Activated naive CD8-positive, alpha-beta T cell treated with anti-CD3 and anti-CD28 coated beads for 36 hours (primary cell): Measurements from ENCODE around the gene ULBP2. TPM values are rescaled to one million over a fixed set of nuclear protein-coding genes. Genes with fewer than 3 reads are reported as not detected.

ENCODE experiments used
- DNase-seq: peaks from one replicate; pipeline ENCODE4 v3.0.0; 2021
- H3K27ac Mint-ChIP-seq: one replicate; pipeline ENCODE4 v1.8.0; 2022; ENCODE audit warnings: mild to moderate bottlenecking, moderate library complexity, mixed read lengths
- H3K27me3 Mint-ChIP-seq: one replicate; pipeline ENCODE4 v1.8.0; 2022; ENCODE audit warnings: mild to moderate bottlenecking, mixed read lengths
- H3K36me3 Mint-ChIP-seq: one replicate; pipeline ENCODE4 v1.8.0; 2021; ENCODE audit warnings: mild to moderate bottlenecking, mixed read lengths
- H3K4me1 Mint-ChIP-seq: one replicate; pipeline ENCODE4 v1.8.0; 2021; ENCODE audit warnings: mixed read lengths
- H3K4me3 Mint-ChIP-seq: one replicate; pipeline ENCODE4 v1.8.0; 2022; ENCODE audit warnings: mild to moderate bottlenecking, moderate library complexity, mixed read lengths
- H3K9me3 Mint-ChIP-seq: one replicate; pipeline ENCODE4 v1.8.0; 2022; ENCODE audit warnings: mixed read lengths
- total RNA-seq, 2 experiments: library from RNA; stranded (reverse); gene quantifications; one replicate each; pipeline ENCODE4 v1.2.3, GENCODE V29; 2021

Gene ULBP2, protein sequence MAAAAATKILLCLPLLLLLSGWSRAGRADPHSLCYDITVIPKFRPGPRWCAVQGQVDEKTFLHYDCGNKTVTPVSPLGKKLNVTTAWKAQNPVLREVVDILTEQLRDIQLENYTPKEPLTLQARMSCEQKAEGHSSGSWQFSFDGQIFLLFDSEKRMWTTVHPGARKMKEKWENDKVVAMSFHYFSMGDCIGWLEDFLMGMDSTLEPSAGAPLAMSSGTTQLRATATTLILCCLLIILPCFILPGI
- under 1 TPM; 0.43 to 0.62 TPM for total RNA-seq

DNA sequence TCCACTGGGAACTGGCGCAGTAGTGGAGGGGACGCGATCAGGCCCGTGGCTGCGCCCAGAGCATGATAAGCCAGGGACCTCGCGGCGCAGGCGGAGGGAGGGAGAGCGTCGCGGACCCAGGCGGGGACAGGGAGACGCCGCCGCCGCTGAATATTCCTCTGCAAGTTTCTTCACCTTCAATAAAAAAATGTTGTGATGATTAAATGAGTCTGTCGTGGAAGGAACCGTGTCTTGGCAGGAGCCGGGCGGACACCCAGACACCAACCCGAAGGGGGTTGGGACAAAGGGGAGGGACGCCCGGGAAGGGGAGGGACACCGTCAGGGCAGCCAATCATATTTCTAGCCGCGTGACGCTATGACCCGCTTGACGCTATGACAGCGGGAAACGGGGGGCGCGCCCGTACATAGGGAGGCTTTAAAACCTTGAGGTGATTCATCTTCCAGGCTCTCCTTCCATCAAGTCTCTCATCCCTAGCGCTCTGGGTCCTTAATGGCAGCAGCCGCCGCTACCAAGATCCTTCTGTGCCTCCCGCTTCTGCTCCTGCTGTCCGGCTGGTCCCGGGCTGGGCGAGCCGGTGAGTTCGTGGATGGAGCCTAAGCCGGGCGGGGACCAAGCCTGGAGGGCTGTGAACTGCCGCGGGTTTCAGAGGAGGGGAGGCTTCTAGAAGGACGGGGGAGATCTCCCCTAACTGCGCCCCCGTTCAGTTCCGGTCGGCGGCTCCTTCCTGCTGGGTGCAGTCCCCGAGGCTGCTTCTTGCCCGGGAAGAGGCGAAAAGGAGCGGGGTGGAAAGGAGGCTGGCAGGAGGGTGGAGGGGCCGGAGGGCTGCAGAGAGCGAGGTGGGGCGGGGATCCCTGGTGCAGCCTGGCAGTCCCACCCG, at the start of gene ULBP2:
ULBP2 (plus strand) TSS at position 432 of the 878 bp plus-strand sequence; CDS start at position 491, 59 bp downstream.
- Mint-ChIP-seq H3K9me3 (no peaks in the 10 kb centered on the region), H3K36me3 (no peaks in the 10 kb centered on the region), H3K4me1 (peaks cover 34% of the 10 kb centered on the region), H3K27ac (peak within 1 kb of the TSS; percentile 63), H3K27me3 (peaks cover 74% of the 10 kb centered on the region), H3K4me3 (peak within 1 kb of the TSS; percentile 84)
- DNase-seq = peak; percentile 86

DNA sequence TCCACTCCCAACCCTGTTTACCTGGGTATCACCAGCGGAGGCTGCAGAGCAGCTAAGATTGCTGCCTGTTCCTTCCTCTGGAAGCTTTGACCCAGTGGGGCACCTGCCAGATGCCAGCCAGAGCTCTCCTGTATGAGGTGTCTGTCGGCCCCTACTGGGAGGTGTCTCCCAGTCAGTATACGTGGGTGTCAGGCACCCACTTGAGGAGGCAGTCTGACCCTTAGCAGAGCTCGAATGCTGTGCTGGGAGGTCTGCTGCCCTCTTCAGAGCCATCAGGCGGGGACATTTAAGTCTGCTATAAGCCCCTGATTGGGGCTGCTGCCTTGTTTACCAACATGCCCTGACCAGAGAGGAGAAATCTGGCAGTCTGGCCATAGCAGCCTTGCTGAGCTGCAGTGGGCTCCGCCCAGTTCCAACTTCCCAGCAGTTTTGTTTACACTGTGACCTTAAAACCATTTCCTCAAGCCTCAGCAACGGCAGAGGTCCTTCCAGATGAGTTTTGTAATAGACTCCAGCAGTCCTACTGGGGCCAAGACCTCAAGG, 46.7 kb upstream of the ULBP2 start:
- no peaks in the 10 kb centered on the region for H3K27me3 Mint-ChIP-seq
- H3K4me3 Mint-ChIP-seq = no peak overlapping the region
- no peak for DNase-seq
- H3K27ac Mint-ChIP-seq = no peak overlapping the region
- H3K9me3 Mint-ChIP-seq = no peaks in the 10 kb centered on the region
- H3K36me3 Mint-ChIP-seq = no peaks in the 10 kb centered on the region
- H3K4me1 Mint-ChIP-seq = peaks cover 11% of the 10 kb centered on the region

DNA sequence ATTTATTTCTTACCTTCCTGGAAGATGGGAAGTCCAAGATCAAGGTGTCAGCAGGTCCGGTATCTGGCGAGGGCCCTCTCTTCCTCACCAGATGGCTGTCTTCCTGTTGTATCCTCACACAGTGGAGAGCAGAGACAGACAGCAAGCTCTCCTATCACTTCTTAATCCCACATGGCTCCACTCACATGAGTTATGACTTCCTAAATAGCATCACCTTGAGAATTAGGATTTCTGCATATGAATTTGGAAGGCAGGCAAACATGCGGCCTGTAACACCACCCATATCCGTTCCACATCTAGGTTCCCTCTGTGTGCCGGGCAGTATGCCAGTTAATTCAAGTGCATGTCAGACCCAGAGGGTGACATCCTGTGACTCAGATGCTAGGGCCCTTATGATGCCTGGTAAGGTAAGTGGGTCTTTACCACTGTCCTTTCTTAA, 46.0 kb upstream of the ULBP2 start:
- Mint-ChIP-seq H3K4me3 (no peak overlapping the region), H3K27me3 (no peaks in the 10 kb centered on the region), H3K4me1 (peaks cover 11% of the 10 kb centered on the region), H3K36me3 (no peaks in the 10 kb centered on the region), H3K9me3 (no peaks in the 10 kb centered on the region), H3K27ac (no peak overlapping the region)
- peak; percentile 33 for DNase-seq

DNA sequence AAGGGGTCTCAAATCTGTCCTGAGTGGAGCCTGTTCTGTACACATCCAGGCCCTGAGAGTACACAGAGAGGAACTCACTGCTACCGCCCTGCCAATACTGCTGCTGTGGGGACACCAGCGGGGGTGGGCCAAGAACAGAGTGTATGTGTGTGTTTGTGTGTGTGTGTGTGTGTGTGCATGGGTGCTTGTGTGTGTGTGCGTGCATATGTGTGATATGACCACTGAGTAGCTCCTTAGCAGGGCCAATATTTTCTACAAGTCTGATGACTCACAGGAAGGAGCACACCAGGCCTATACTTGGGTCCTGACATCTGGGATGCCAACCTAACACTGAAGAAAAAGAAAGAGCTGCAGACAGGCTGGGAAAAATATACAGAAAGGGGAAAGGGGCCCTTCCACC, 45.3 kb upstream of the ULBP2 start:
- Mint-ChIP-seq H3K36me3 (no peaks in the 10 kb centered on the region), H3K9me3 (no peaks in the 10 kb centered on the region), H3K27ac (no peak overlapping the region), H3K4me3 (no peak overlapping the region), H3K27me3 (no peaks in the 10 kb centered on the region), H3K4me1 (peaks cover 11% of the 10 kb centered on the region)
- no peak for DNase-seq

DNA sequence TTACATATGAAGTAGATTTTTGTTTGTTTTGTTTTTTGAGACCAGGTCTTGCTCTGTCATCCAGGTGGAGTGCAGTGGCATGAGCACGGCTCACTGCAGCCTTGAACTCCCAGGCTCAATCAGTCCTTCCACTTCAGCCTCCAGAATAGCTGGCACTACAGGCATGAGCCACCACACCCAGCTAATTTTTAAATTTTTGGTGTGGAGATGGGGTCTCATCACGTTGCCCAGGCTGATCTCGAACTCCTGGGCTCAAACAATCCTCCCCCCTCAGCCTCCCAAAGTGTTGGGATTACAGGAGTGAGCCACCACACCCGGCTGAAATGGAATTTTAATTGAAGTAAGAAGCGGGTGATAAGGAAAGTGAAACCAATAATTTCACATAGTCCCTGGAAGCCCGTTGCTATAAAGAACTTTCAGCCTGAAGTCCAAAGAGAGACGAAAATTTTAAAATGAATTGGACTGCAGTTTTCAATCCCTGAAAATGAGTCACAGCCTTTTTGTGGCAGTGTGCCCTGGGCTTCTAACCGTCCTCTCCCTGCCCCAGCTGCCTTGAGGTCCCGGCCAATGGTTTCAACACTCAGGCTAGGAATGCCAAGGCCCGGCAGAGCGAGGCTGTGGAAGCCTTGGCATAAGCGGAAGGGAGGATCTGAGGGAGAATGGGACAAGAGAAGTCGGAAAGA, 44.7 kb upstream of the ULBP2 start:
- no peak for DNase-seq
- H3K27ac Mint-ChIP-seq = no peak overlapping the region
- H3K27me3 Mint-ChIP-seq = no peaks in the 10 kb centered on the region
- no peaks in the 10 kb centered on the region for H3K9me3 Mint-ChIP-seq
- no peaks in the 10 kb centered on the region for H3K36me3 Mint-ChIP-seq
- peaks cover 11% of the 10 kb centered on the region for H3K4me1 Mint-ChIP-seq
- no peak overlapping the region for H3K4me3 Mint-ChIP-seq

DNA sequence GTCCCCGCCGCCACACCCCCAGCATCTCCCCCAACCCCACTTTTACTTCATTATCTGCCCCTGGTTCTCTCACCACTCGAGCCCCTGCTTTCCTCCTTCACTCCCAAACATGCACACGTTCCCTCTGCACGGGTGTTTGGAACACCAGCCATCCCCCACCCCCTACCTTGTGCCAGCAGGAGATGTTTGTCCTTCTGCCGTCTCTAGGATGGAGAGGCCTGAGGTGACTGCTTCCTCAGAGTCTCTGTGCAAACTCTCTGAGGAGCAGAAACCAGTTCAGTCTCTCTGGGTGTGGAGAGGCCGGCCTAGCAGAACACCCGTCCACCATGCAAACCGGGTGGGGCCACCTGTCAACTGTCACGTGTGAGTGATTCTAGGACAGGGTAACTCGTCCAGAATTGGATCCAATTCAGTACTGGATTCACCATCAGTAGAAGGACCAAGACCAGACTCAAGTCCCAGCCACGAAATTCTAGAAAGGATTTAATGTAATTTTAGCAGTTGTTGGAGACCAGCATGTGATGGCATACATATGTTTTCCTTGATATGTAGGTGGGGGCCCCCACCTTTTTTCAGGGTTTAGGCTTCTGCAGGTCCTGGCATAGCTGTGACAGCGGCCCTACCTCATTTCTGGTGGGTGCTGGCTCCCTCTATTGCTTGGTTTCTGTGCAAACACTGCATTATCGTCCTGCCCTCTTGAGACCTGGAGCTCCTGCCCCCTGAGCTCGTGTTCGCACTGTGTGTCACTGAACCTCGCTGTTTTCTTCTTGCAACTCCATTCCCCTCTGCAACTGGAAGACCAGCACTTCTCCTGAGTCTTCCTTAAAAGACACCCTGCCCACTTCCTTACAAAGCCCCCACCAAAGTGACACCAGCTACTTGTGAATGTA, 43.7 kb upstream of the ULBP2 start, which contains the start of gene RAET1E:
RAET1E (minus strand) TSS at position 259 of the 890 bp plus-strand sequence. CDS start 7,212 bp downstream, outside the sequence.
- H3K27ac Mint-ChIP-seq = no peak within 1 kb of the TSS
- H3K4me1 Mint-ChIP-seq = peaks cover 11% of the 10 kb centered on the region
- H3K27me3 Mint-ChIP-seq = no peaks in the 10 kb centered on the region
- no peak for DNase-seq
- no peak within 1 kb of the TSS for H3K4me3 Mint-ChIP-seq
- no peaks in the 10 kb centered on the region for H3K36me3 Mint-ChIP-seq
- no peaks in the 10 kb centered on the region for H3K9me3 Mint-ChIP-seq

DNA sequence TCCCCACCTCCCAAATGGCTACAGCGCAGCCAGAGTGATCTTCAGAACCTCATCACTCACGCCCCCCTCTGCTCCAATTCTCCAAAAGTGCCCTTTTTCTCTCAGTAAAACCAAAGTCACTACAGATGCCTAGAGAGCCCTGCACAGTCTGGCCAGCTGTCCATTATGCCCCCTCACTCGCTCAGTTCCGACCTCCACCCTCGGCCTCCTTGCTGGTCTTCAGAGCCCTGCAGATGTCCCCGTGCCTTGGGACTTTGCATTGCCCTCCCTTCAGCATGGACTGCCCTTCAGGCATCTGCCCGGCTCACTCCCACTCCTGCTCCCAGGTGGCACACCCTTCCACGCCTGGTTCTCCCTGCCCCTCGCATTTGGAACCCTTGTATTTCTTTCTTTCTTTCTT, 42.8 kb upstream of the ULBP2 start:
- H3K9me3 Mint-ChIP-seq = no peaks in the 10 kb centered on the region
- H3K4me3 Mint-ChIP-seq = no peak overlapping the region
- no peak for DNase-seq
- peaks cover 11% of the 10 kb centered on the region for H3K4me1 Mint-ChIP-seq
- H3K36me3 Mint-ChIP-seq = no peaks in the 10 kb centered on the region
- H3K27me3 Mint-ChIP-seq = peaks cover 4% of the 10 kb centered on the region
- no peak overlapping the region for H3K27ac Mint-ChIP-seq

DNA sequence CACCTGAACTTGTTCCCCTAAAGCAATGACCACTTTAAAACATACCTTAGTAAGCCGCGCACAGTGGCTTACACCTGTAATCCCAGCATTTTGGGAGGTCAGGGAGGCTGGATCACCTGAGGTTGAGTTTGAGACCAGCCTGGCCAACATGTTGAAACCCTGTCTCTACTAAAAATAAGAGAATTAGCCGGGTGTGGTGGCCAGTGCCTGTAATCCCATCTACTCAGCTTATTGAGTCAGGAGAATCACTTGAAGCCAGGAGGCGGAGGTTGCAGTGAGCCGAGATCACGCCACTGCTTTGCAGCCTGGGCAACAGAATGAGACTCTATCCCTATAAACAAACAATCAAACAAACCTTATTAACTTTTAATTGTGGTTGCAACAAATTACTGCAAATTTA, 42.3 kb upstream of the ULBP2 start:
- peaks cover 11% of the 10 kb centered on the region for H3K4me1 Mint-ChIP-seq
- no peaks in the 10 kb centered on the region for H3K9me3 Mint-ChIP-seq
- H3K27me3 Mint-ChIP-seq = peaks cover 4% of the 10 kb centered on the region
- no peak for DNase-seq
- no peak overlapping the region for H3K4me3 Mint-ChIP-seq
- H3K27ac Mint-ChIP-seq = no peak overlapping the region
- no peaks in the 10 kb centered on the region for H3K36me3 Mint-ChIP-seq

DNA sequence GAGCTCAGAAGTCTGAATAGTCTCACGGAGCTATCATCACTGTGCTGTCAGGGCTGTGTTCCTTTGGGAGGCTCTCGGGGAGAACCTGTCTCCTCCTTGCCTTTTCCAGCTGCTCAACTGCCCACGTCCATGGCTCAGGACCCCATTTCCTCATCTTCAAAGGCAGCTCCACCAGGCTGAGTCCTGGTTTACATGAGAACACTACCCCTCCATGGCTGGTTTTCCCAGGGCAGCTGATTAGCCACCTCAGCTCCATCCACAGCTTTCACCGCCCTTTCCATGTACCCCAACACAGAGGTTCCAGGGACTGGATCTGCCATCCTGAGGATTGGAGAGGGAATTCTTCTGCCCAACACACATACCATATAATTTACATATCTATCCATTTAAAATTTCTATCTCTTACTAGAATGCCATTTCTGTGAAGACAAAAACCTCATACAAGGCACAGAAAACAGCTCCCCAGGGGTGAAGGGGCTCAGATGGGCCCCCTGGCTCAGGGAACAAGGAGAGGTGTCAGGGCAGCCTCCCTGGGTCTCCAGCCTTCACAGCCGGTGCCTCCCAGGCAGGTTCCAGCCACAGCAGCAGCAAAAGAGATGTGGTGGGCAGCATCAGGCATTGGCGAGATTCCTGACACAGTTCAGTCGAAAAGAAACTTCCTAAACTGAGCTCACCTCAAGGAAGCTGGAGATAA, 41.7 kb upstream of the ULBP2 start:
- no peaks in the 10 kb centered on the region for H3K9me3 Mint-ChIP-seq
- no peak overlapping the region for H3K27ac Mint-ChIP-seq
- H3K4me3 Mint-ChIP-seq = no peak overlapping the region
- peaks cover 11% of the 10 kb centered on the region for H3K4me1 Mint-ChIP-seq
- DNase-seq = no peak
- no peaks in the 10 kb centered on the region for H3K36me3 Mint-ChIP-seq
- H3K27me3 Mint-ChIP-seq = peaks cover 4% of the 10 kb centered on the region

DNA sequence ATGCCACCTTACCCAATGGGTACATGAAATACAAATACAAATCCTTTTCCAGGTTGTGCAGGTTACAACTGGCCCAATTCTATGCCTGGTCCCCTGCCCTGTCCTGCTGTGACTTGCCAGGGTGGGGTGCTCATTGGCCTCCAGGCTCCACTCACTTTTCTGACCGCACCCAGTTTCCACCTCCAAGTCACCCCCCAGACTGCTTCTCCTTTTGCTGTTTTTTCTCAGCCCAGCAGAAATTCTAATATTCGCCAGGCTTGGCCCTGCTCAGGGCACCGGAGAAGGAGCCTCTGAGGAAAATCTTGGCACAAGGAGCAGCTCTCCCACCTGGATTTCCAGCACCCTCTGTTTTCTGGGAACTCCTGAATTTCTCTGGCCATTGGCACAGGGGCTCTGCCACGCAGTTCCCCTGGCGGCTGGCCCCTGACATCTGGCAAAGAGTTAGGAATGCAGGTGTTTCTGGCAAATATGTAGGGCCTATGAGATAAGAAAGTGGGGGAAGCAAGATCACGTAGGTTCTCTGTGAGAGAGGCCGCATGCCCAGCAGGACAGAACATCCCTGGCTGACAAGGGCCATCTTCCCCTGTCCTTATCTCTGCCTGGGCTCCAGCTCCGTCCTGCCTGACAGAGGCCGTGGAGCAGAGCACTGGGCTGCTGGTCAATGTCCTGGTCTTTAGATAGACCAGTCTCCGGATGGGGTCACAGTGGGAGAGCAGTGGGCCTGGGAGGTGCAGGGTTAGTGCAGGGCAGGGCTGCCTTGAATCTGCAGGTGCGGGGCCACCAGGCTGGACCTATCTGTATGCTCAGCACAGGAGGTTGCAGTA, 41.0 kb upstream of the ULBP2 start:
- no peak for DNase-seq
- H3K27me3 Mint-ChIP-seq = peaks cover 4% of the 10 kb centered on the region
- no peaks in the 10 kb centered on the region for H3K9me3 Mint-ChIP-seq
- no peaks in the 10 kb centered on the region for H3K36me3 Mint-ChIP-seq
- H3K4me3 Mint-ChIP-seq = no peak overlapping the region
- H3K4me1 Mint-ChIP-seq = peaks cover 8% of the 10 kb centered on the region
- H3K27ac Mint-ChIP-seq = no peak overlapping the region

DNA sequence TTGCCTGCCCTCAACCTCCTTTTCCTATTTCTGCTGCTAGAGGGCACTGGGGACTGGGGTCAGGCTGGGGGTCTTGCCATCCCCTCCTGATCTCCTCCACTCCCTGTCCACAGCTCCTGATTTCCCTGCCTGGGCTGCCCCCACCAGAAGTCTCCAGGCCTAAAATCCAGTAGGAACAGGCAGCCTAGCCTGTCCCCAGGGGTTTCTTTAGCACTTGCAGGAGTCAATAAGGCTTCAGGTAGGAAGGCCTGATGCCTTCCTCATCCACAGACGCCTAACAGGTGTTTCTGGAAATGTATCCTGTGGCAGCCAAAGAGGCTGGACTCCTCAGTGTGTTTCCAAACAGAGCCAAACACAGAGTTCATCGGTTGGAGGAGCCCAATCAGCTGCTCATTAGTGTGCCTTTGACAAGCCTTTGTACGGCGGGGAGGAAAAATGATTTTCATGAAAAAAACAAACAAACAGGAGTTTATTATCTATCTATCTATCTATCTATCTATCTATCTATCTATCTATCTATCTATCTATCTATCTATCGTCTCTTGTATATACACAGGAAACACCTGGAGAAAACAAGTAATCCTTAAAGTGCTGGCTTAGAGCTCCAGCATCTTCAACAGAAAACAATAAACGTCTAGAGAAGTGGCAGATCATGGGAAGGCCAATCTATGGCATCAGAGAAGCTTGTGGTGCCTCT, 40.2 kb upstream of the ULBP2 start:
- Mint-ChIP-seq H3K27me3 (peaks cover 4% of the 10 kb centered on the region), H3K4me3 (no peak overlapping the region), H3K27ac (no peak overlapping the region), H3K9me3 (no peaks in the 10 kb centered on the region), H3K4me1 (peaks cover 1% of the 10 kb centered on the region), H3K36me3 (no peaks in the 10 kb centered on the region)
- no peak for DNase-seq

DNA sequence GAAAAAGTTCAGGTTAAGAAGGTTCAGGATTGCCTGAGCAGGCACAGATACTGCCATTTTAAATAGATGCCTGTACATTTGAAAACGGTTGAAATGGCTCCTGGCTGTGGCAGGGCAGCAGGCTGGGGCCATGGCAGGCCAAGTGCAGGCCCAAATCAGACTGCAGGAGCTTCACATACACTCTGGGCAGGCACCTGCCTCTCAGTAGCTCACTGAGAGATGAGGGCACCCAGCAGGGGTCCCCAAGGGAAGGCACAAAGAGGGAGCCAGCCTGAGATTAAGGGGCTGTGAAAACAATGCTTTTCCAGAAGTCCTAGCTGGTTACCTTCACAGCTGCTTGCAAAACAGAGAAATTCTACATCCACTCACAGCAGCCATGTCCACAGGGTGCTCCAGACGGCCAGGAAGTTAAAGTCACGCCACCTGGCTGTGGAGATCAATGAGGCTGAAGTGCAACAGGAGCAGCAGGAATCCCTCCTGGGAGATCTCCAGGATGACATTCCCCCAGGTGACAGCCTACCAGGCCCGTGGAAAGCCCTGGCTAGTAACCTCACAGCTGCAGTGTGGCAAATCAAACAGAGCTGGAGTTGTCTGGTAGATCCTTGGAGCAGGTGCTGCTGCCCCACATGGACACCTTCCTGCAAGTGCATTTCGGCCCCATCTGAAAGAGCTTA, 37.7 kb upstream of the ULBP2 start:
- Mint-ChIP-seq H3K4me1 (no peaks in the 10 kb centered on the region), H3K9me3 (peaks cover 9% of the 10 kb centered on the region), H3K27ac (no peak overlapping the region), H3K4me3 (no peak overlapping the region), H3K36me3 (no peaks in the 10 kb centered on the region), H3K27me3 (peaks cover 4% of the 10 kb centered on the region)
- DNase-seq = no peak
